GM08714 (cell line): ENCODE data around the gene AGPAT4.
"Not testable (repeated sequence)": the region's sequence is repeated elsewhere in the genome, so short reads cannot be mapped to it uniquely, and the experiment has no call there.

Experiments
- H3K4me3 ChIP-seq: fragments of 200-500 bp; sonication (Bioruptor generic); 2 replicates; pipeline ENCODE4 v1.5.1; 2014; ENCODE audit warnings: mild to moderate bottlenecking, low read length, inconsistent platforms
- ZNF274 ChIP-seq: IDR thresholded peaks from 2 replicates; pipeline ENCODE4 v1.6.1; 2012; ENCODE audit warnings: mild to moderate bottlenecking, low read depth, low read length

The AGPAT4 gene

GRCh38 chr6:161198176-161198575 is 75.7 kb downstream of the AGPAT4 start:
- H3K4me3 ChIP-seq = no peak overlapping the region
- no peak for TF ChIP-seq ZNF274

- TF ChIP-seq ZNF274 = no peak
- no peak overlapping the region for H3K4me3 ChIP-seq
Observed at GRCh38 chr6:161195386-161195785, 78.5 kb downstream of the AGPAT4 start.

- H3K4me3 ChIP-seq = no peak overlapping the region
- TF ChIP-seq ZNF274 = no peak
Observed at GRCh38 chr6:161194374-161194773, 79.5 kb downstream of the AGPAT4 start.

GRCh38 chr6:161192636-161193411 is 81.0 kb downstream of the AGPAT4 start:
- no peak for TF ChIP-seq ZNF274
- H3K4me3 ChIP-seq = no peak overlapping the region

GRCh38 chr6:161191671-161192070 is 82.2 kb downstream of the AGPAT4 start:
- no peak overlapping the region for H3K4me3 ChIP-seq
- no peak for TF ChIP-seq ZNF274

- no peak for TF ChIP-seq ZNF274
- no peak overlapping the region for H3K4me3 ChIP-seq
Observed at GRCh38 chr6:161191007-161191406, 82.9 kb downstream of the AGPAT4 start.

- no peak overlapping the region for H3K4me3 ChIP-seq
- TF ChIP-seq ZNF274 = no peak
Observed at GRCh38 chr6:161189891-161190290, 84.0 kb downstream of the AGPAT4 start.

GRCh38 chr6:161188547-161189465 is 85.1 kb downstream of the AGPAT4 start:
- no peak for TF ChIP-seq ZNF274
- H3K4me3 ChIP-seq = no peak overlapping the region

GRCh38 chr6:161186173-161186769 is 87.6 kb downstream of the AGPAT4 start:
- H3K4me3 ChIP-seq = no peak overlapping the region
- TF ChIP-seq ZNF274 = no peak

GRCh38 chr6:161181121-161181520 is 92.7 kb downstream of the AGPAT4 start:
- TF ChIP-seq ZNF274 = no peak

GRCh38 chr6:161178155-161178554 is 95.7 kb downstream of the AGPAT4 start:
- not testable (repeated sequence) for H3K4me3 ChIP-seq

More at GRCh38 chr6:161181121-161181520, 92.7 kb downstream of the AGPAT4 start:
- H3K4me3 ChIP-seq = no peak overlapping the region

GRCh38 chr6:161176428-161176827 is 97.4 kb downstream of the AGPAT4 start:
- not testable (repeated sequence) for H3K4me3 ChIP-seq

GRCh38 chr6:161172769-161173168 is 101.1 kb downstream of the AGPAT4 start:
- H3K4me3 ChIP-seq = not testable (repeated sequence)

- TF ChIP-seq ZNF274 = no peak
- no peak overlapping the region for H3K4me3 ChIP-seq
Observed at GRCh38 chr6:161171207-161171606, 102.7 kb downstream of the AGPAT4 start.

- no peak overlapping the region; the same call in 1 of the 2 replicates for H3K4me3 ChIP-seq
- TF ChIP-seq ZNF274 = no peak
Observed at GRCh38 chr6:161169696-161170095, 104.2 kb downstream of the AGPAT4 start.
